Hematopoietic multipotent progenitor cell treated with erythropoietin and hydrocortisone succinate and interleukin-3 and kit ligand, for 17 days (in vitro differentiated cells): ENCODE data around the gene DNAI1.
"Not testable (repeated sequence)": the region's sequence is repeated elsewhere in the genome, so short reads cannot be mapped to it uniquely, and the experiment has no call there.

Source experiments
- DNase-seq: peaks from one replicate; pipeline ENCODE4 v3.0.0-alpha.2; 2015; ENCODE audit warnings: low spot score

DNAI1 gene

DNA sequence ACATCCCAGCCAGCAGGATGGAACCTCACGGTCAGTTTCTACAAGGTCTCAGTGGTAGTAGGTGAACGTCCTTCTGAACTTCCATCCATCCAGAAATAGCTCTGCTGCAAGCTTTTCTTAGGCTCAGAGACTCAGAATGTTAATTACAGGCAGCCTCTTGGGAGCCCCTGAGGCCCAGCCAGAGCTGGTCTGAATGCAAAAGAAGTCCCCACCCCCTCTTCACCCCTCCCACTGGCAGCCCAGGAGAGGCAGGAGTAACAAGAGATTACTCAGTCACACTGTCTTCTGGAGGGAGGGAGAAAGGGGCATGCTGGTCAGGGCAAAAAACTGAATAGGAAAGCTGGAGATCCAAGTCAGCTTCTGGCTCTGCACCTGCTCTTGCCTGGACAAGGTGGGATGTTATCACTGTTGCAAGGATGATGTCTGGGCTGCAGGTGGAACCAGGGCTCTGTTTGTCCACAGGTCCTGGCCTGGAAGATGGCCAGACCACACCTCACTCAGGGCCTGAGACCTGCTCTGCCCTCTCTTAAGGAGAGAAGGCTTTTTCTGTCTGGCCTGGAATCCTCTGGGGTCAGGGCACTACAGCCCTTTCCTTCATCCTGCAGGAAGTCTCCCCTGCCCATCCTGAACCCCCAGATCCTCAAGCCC is 55.1 kb downstream of the DNAI1 start:
- no peak for DNase-seq

DNA sequence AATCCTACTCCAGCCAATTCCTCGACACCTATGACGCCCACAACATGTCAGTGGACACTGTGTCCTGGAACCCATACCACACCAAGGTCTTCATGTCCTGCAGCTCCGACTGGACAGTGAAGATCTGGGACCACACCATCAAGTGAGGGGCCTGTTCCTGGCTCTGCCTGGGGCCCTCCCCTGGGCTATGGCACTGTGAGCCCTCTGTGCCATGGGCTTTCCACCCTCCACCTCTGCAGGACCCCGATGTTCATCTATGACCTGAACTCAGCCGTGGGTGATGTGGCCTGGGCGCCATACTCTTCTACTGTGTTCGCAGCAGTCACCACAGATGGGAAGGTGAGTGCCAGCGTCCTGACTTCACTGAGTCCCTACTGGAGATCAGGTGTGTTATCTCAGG is 55.8 kb downstream of the DNAI1 start:
- no peak for DNase-seq

DNA sequence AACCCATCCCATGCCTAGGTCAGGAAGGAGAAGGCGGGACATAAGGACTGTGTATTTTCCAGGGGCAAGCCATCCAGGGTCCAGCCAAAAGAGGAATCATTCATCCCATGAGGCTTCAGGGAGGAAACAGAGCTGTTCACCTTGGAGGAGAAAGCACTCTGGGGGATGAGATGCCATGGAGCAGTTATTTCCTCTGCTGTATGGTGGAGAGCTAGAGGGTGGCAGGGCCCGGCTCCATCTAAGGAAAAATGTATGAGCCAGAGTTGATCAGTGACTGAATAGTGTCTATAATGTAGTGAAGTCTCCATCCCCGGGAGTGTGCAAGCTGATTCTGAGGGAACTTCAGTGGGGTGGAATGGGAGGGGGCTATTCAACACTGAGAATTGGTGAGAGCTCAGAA is 56.2 kb downstream of the DNAI1 start:
- DNase-seq: no peak

GRCh38 chr9:34515959-34516358 is 57.4 kb downstream of the DNAI1 start:
- no peak for DNase-seq

DNA sequence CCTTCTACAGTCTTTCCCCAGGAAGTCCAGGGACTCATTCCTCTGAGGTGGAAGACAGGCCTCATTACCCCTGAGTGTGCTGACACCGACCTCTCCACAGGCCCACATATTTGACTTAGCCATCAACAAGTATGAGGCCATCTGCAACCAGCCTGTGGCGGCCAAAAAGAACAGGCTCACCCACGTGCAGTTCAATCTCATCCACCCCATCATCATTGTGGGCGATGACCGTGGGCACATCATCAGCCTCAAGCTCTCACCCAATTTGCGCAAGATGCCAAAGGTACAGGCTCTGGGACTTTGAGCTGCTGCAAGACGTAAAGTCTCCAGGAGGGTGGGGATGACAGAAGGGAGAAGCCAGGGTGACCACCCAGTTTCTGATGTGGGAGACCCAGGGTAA is 58.6 kb downstream of the DNAI1 start:
- DNase-seq: no peak

DNA sequence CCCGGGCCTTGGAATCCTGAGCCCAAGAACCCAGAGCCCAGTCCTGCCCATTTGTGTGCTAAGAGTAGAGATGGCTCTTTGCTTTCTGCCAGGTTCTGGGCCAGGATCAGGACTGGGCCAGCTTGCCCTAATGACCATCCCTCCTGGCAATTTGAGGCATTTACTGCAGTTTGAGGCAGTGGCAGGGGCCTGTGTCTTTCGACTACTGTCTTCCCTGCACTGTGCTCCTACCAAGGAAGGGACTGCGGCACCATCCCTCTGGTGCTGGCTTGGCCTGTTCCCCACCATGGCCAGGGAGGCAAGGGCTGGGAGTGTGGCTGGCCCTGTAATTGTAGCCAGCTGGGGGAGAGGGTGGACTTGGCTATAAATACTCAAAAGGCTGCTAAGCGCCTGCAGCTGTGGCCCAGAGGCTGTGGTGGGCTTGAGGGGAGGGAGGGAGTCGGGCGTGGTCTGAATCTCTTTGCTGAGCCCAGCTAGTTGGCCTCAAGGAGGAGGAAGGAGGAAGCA is 59.6 kb downstream of the DNAI1 start:
- no peak for DNase-seq

GRCh38 chr9:34518896-34519295 is 60.3 kb downstream of the DNAI1 start:
- DNase-seq: no peak

DNA sequence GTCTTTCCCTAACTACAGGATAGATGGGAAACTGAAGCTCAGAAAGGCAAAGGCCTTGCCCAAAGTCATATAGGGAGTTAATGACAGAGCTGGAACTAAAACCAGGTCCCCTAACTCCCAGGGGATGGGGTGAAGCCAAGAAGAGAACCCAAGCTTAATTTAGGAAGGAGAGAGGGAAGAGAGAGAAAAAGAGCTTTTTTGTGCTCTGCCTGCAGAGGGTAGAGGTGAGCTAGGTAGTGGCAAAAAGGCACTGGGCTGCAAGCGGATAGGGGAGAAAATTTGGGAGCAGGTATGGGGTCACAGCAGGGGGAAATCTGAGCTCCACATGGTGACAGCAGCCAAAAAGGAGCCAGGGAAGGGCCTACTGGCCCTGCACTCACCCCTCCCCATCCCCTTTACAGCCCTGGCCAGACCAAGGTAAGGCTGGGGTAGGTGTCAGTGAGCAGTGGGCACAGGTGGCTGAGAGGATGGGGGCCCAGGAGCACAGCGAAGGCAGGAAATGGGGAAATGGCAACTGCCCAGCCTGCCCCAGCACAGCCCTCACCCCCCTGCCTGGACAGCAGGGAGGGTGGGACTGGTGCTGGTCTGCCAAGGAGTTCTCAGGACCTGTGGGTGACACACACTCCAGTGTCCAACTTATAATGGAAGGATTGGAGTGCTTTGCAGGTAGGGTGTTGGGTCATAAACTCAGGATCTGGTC is 60.9 kb downstream of the DNAI1 start:
- no peak for DNase-seq

GRCh38 chr9:34520096-34520495 is 61.5 kb downstream of the DNAI1 start:
- no peak for DNase-seq

DNA sequence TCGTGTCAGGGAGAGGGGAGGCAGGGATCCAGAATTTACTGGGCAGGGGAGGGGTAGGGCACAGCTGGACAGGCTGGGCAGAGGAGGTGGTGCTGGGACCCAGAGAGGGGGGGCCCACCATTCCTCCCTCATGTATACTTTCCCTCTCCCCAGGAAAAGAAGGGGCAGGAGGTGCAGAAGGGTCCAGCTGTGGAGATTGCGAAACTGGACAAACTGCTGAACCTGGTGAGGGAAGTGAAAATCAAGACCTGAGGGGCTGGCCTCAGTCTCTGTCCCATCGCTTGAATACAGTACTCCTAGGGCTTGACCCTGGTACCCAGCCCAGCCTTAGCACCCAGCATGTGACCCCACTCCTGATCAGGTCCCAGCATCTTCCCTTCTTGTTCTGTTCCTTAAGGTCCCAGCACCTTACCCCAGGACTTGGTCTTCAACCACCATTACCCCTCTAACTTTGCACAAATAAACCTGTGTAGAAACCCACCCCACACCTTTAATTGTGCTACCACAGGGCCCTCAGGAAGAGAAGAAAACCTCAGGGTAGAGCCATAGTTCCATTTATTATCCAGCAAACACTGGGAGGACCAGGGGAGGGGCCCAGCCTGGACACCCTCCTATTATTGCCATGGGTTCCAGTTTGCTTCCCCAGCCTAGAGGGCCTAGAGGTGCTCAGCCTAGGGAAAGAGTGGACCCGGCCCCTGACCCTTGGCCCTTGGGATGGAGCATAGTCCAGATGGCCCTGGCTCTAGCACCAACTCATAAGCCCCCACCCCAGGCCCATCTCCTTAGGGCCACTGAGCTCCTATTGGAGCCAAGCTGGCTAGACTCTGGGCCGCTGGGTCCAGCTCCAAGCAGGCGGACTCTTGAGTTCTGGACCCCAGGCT is 62.1 kb downstream of the DNAI1 start:
- no peak for DNase-seq

DNA sequence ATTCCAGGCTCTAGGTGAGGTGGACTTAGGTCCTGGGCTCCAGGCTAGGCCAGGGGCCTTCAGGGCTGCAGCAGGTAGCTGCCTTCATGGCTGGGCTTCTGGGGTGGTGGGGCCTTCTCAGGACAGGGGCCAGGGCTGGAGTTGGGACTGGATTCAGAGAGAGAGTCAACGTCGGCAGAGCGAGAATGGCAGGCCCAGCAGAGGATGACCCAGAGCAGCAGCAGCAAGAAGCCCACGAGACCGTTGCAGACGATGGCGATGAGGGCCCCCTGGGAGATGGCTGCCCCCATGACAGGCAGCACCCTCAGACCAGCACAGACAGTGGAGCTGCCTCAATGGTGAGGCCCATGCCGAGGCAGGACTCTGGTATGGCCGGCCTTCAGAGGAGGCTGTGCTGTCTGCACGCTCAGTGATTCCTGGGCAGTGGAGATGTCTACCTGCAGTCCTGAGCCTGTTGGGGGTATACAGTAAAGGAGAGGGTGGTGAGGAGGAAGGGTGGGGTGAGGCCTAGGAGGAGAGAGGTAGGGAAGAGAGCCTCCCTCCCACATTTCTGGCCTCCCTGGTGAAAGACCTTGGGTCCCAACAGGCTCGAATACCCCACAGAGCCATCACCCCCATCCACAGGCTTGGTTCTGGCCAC is 62.9 kb downstream of the DNAI1 start:
- no peak for DNase-seq

- no peak for DNase-seq
Observed at GRCh38 chr9:34522091-34522887, 63.7 kb downstream of the DNAI1 start.

GRCh38 chr9:34522971-34523797 is 64.6 kb downstream of the DNAI1 start, which contains the start of gene ENHO:
Gene ENHO (minus strand): TSS chr9:34522990. CDS start chr9:34521695, 1,295 bp downstream.
- DNase-seq: peak; percentile 81

- no peak for DNase-seq
Observed at GRCh38 chr9:34524349-34524748, 65.7 kb downstream of the DNAI1 start.

DNA sequence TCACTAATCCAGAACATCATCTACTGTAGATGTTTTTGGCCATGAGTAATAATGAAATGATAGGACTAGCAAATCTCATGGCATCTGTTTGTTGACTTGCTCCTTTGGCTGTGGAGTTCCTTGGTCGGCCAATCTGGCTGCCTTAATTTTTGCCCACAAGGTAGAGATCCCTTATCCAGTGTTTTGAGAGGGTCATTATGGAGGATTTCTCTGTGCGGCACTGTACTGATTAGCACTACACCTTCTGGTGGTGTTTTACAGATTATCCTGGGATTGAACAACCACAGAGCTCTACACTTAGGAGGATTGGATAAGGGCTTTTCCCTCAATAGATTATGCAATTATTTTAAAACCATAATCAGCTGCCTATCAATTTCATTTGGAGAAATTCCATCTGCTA is 67.4 kb downstream of the DNAI1 start:
- DNase-seq: no peak

GRCh38 chr9:34532041-34532440 is 73.4 kb downstream of the DNAI1 start:
- not testable (repeated sequence) for DNase-seq

DNA sequence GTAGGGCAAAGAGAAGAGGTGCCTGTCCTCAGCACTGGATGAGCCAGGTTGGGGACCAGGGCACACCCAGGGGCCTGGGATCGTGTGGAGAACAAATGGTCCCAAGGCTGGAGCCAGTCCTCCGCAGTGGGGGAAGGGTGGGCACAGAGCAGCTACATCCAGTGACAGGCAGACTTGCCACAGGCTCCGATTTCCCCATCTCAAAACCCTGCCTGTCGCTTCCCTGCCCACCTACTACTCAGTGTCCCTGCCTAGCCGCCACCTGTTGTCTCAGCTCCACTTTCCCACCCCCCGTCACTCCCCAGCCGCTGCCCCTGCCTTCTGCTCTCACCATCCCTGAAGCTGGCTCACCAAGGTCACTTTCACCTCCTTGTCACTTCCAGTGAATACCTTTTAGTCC is 78.1 kb downstream of the DNAI1 start:
- no peak for DNase-seq

DNA sequence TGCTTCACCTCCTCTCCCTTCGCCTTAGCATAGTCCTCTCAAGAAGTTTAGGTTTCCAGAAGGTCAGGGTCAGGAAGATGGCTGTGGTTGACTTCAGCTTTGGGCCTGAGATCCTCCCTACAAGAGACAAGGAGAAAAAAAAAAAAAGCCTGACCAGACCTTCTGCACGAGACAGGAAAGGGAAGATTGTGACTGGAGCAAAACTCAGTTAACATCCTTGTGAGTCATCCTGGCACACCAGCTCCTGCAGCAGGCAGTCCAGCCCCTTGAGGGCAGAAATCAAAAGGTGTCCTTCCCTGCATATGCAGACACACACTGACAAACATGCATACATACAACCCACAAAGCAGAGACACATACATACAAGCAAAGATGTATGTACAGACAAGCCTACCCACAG is 82.2 kb downstream of the DNAI1 start:
- DNase-seq: no peak

DNA sequence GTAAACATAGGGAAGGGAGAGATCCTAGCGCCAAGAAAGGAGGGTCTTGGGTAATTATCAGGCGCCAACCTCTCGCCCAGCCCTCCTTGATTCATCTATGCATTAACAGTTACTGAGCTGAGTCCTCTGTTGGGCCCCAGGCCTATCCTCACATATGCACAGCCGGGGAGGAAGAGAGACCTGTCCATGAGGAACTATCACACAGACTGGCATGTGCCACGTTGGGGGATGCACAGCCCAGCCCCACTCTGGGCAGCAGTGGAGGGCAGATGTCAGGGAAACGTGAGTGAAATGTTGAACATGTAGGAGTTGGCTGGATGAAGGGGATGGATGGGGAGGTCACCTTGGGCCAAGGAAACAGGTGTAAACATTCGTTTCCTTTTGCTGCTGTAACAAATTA is 82.9 kb downstream of the DNAI1 start:
- DNase-seq: no peak

DNA sequence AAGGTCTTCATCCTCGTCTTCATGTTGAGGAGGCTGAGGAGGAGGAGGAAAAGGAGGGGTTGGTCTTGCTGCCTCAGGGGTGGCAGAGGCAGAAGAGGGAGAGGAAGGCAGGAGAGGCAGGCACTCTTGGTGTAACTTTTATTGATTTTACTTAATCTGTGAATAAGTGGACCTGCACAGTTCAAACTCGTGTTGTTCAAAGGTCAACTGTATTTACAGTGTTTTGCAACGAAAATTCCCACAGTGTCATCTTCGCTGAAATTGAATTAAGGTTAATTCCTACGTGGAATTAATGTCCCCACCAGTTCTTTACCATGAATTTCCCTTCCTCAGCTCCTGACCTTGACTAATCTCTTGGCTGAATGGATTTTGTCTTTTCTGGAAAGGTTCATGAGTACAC is 85.4 kb downstream of the DNAI1 start:
- DNase-seq: no peak
